Measurements from ENCODE around the gene PNLDC1.
"Not testable (repeated sequence)": the region's sequence is repeated elsewhere in the genome, so short reads cannot be mapped to it uniquely, and the experiment has no call there.

PNLDC1 gene

DNA sequence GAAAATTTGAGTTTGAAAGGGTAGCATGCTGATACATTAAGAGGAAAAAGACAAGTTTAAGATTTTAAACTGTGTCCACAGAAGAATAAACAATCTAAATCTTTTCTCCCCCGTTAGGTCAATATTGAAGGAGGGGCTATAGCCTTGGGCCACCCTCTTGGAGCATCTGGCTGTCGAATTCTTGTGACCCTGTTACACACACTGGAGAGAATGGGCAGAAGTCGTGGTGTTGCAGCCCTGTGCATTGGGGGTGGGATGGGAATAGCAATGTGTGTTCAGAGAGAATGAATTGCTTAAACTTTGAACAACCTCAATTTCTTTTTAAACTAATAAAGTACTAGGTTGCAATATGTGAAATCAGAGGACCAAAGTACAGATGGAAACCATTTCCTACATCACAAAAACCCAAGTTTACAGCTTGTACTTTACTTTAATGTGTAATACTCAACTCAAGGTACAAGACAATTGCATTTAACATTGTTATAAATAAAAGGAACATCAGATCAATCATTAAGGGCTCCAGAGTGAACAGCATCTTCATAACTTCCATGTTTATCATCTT, 21.5 kb upstream of the PNLDC1 start:
- DNase-seq = no peak

DNA sequence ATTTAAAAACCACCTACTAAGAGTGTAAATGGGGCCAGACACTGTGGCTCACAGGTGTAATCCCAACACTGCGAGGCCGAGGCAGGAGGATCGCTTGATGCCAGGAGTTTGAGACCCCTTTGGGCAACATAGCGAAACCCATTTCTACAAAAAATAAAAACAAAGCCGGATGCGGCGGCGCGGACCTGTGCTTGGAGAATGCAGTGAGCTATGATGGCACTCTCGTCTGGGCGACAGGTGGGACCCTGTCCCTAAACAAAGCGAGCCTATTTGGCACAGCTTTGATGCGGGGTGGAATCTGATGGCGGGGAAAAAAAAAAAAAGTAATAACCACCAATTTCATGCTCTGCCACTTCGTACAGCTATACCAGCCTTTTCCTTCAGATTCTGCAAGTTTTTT, 11.8 kb upstream of the PNLDC1 start:
- no peak for DNase-seq

DNA sequence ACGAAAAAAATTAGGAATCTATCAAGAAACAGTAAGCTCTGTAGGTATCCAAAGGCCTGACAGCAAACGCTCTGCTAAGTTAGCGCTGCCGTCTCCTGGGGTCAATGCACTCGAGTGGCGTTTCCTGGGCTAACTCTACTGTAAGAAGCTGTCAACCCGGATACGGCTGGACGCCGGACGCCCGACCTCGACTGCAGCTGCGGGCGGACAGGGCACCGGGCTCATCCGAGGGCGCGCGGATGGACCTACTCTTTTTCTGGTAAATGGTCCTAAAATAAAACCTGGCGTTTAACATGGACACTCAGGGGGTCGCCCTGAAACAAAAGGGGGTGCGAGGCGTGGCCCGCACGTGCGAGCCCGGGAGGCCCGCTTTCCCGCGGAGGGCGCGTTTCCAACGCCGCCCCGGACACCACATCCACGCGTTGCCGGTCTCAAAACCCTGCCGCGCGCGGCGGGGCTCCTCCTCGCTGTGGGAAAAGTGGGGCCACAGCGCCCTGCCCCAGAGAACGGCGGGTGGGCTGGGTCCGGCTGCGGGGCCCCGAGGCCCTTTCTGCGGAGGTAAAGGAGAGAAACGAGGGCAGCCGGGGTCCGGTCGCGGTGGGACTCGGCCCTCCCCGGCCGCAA, 11.2 kb upstream of the PNLDC1 start:
- peak; percentile 42 for DNase-seq

GRCh38 chr6:159789377-159790148, 10.5 kb upstream of the PNLDC1 start, which contains the start of gene TCP1:
Gene TCP1, minus strand, starts transcription at chr6:159789602. Its CDS starts 134 bp downstream, at chr6:159789468.
- peak; percentile 99 for DNase-seq

DNA sequence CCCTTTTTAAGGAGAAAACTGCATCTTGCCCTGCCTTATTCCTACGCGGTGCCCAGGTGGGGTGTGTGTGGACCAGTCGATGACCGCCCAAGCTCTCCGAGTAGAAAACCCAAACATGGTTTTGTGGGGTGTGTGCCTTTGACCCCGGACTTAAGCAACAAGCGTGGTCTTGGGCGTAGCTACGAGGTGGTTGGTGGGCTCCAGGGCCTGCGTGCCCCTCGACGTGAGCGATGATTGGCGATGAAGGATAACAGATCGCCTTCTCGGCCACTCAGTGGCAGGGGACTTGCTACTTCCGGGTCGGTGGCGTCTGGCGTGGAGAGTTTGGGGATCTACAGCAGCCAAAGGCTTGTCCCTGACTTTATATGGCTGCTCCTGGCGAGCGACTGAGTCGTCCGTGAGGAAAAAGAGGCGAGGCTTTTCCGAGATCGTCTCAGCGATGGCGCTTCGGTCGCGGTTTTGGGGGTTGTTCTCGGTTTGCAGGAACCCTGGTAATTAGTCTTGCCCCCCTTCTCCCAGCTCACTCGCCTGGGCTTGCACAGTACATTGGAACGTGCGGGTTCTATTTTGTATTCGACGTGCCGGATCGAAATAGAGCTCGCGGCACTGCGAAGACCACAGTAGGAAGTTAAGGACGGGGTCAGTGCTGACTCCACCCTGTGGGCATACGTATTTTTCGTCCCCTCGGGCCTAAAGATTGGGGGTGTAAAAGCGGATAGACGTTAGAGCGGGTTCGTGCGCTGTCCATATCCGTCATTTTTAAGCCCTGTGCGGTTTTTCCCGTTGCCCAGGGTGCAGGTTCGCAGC, 9.7 kb upstream of the PNLDC1 start, which contains the start of gene MRPL18:
Gene MRPL18, plus strand, starts transcription at position 319 of the 807 bp plus-strand sequence. Its CDS starts 121 bp downstream, at position 440.
- DNase-seq = peak; percentile 96

GRCh38 chr6:159790956-159791598, 9.0 kb upstream of the PNLDC1 start:
- peak; percentile 24 for DNase-seq

- not testable (repeated sequence) for DNase-seq
Measured at GRCh38 chr6:159794976-159795375, 5.1 kb upstream of the PNLDC1 start.

DNA sequence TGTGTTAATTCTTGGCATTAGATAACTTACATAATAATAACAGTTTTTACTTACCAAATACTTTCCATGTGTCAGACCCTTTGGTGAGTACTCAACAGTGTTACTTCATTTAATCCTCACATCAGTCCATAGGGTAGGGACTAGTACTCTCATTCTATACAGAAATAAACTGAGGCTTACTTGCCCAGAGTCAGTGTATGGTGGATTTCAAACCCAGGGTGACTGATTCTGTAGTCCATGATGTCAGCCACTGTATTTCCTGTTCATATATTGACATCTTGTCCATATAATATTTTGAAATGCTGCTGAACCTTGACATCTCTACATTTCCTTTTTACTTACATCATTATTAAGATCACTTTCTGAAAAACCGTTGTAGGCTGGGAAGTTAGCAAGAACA, 2.5 kb upstream of the PNLDC1 start:
- no peak for DNase-seq

GRCh38 chr6:159801935-159802334, 1.9 kb downstream of the PNLDC1 start:
- DNase-seq = no peak

- DNase-seq = no peak
Measured at GRCh38 chr6:159804504-159804903, 4.4 kb downstream of the PNLDC1 start.

DNA sequence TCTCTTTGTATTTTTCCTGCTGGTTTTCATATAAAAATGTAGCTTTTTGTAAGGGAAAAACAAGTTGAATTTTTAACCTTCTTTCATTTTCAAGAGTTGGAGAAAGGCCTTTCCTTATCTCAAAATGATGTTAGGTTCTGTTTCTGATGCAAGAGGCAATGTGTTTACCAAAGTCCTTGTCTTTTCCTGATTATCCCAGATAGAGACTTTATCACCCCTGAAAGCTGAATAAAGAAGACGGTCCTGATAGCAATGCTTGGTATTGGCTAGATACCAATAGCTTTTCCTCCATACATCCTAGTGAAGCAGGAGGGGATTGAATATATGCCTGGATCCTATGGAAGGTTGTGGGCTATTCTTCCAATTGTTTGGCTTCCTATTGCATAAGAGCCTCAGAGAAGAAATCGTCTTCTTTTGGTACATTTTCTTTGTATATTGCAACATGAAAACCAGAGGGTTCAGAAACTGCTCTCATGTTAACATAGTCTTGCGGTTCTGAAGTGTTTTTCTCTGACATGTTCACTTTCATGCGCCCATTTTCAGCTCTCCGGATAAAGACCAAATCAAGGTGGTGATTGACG, 5.5 kb downstream of the PNLDC1 start:
- no peak for DNase-seq

GRCh38 chr6:159806021-159806458, 6.0 kb downstream of the PNLDC1 start:
- no peak for DNase-seq

- DNase-seq = no peak
Measured at GRCh38 chr6:159807150-159807858, 7.2 kb downstream of the PNLDC1 start.

DNA sequence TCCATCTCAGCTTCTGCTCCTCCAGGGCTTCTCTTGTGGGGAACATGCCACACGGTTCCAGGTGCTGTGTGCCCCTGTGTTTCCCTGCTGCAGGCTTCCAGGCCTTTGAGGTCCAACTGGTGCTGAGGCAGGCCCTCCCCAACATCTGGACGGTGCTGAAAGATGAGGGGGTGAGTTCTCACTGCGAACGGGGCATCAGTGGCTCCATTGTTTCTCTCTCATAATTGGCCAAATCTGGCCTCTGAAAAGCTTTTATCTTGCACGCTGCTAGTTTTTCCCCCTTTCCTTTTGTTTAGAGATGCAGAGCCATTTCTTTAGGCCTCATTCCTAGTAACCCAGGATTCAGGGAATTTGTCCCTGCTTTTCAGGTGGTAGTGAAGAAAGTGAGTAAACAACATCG, 8.6 kb downstream of the PNLDC1 start:
- DNase-seq = no peak

DNA sequence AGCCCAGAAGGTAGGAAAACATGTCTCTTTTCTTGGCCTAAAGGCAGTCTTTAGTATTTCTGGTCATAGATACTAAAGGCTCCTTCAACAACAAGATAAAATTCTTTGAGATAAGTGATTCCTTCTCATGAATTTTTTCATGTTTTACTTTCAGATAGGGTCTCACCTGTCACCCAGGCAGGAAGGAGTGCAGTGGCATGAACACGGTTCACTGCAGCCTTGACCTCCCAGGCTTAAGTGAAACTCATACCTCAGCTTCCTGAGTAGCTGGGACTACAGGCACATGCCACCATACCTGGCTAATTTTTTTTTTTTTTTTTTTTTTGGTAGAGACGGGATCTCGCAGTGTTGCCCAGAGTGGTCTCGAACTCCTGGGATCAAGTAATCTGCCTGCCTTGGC, 9.1 kb downstream of the PNLDC1 start:
- no peak for DNase-seq

DNA sequence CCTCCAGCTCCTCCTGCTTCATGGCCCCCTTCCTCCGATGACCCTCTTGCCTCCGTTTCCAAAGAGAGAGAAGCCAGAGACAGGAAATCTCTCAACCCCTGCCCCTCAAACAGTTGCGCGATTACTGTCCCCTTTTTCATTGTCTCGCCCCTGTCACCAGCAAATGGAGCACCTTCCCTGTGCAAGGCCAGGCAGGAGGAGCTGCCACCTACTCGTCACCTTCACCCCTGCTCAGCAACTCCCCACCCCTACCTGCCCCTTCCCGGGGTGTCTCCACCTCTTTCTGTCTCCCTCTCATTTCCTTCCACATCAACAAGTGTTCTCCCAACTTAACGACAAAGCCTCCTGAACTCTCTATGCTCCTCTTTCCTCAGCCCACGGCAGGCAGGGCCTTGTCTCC, 13.7 kb downstream of the PNLDC1 start:
- DNase-seq = no peak

- no peak for DNase-seq
Measured at GRCh38 chr6:159815410-159815809, 15.3 kb downstream of the PNLDC1 start.

DNA sequence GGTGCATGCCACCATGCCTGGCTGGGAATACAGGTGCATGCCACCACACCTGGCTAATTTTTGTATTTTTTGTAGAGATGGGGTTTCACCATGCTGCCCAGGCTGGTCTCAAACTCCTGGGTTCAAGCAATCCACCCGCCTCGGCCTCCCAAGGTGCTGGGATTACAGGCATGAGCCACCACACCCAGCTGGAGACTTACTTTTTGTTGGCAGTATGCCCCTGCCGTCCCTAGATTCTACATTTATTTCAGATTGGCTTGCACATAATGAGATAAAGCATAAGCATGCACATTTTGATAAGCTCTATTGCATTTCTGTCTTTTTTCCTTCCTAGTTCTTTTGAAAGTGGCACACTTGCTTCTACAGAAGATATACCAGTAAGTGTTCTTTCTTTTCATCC, 16.7 kb downstream of the PNLDC1 start:
- not testable (repeated sequence) for DNase-seq

- DNase-seq = no peak
Measured at GRCh38 chr6:159817951-159818739, 18.1 kb downstream of the PNLDC1 start.

GRCh38 chr6:159819098-159819497, 19.0 kb downstream of the PNLDC1 start:
- DNase-seq = no peak
